Omental fat pad (tissue), 4 donors: ENCODE measurements around the gene BRD9. TPM values are rescaled to one million over a fixed set of nuclear protein-coding genes. Genes with fewer than 3 reads are reported as not detected.

ENCODE experiments used
- ATAC-seq: fragments of 150-250 bp; one replicate; pipeline ENCODE4 v1.9.1; 2016; ENCODE audit warnings: mild to moderate bottlenecking, moderate library complexity; ENCODE audit not compliant: low FRiP score
- DNase-seq: peaks from one replicate; pipeline ENCODE4 v3.0.0-alpha.2; 2019; ENCODE audit warnings: low spot score
- total RNA-seq, 4 donors: library from RNA; depleted of rRNA; stranded (reverse); fragments of >200 nt; gene quantifications; one replicate each; pipeline ENCODE4 v1.1.0, GENCODE V29; 2016
- TF ChIP-seq, protein P1 (sequence below), 3 donors: fragments of 450-650 bp; IDR thresholded peaks; one replicate each; pipeline ENCODE4 v1.5.1; 2016 to 2017; ENCODE audit warnings: antibody characterized with exemption in 3 of 3, mild to moderate bottlenecking in 3 of 3, moderate library complexity in 2 of 3

BRD9 gene
- total RNA-seq, 4 donors from 2014 or later, result 24.0 to 53.2 (median 36.7) TPM

GRCh38 chr5:886036-886435 lies 6.6 kb downstream of the BRD9 start:
- no peak for ATAC-seq
- TF ChIP-seq, protein P1, sequence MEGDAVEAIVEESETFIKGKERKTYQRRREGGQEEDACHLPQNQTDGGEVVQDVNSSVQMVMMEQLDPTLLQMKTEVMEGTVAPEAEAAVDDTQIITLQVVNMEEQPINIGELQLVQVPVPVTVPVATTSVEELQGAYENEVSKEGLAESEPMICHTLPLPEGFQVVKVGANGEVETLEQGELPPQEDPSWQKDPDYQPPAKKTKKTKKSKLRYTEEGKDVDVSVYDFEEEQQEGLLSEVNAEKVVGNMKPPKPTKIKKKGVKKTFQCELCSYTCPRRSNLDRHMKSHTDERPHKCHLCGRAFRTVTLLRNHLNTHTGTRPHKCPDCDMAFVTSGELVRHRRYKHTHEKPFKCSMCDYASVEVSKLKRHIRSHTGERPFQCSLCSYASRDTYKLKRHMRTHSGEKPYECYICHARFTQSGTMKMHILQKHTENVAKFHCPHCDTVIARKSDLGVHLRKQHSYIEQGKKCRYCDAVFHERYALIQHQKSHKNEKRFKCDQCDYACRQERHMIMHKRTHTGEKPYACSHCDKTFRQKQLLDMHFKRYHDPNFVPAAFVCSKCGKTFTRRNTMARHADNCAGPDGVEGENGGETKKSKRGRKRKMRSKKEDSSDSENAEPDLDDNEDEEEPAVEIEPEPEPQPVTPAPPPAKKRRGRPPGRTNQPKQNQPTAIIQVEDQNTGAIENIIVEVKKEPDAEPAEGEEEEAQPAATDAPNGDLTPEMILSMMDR (IDR thresholded peaks at IDR 0.05), result no peak
- no peak for DNase-seq

- no peak for ATAC-seq
- no peak for DNase-seq
- TF ChIP-seq, protein P1 (IDR thresholded peaks at IDR 0.05), result no peak
Observed at GRCh38 chr5:885529-885928, 7.1 kb downstream of the BRD9 start.

- TF ChIP-seq, protein P1 (IDR thresholded peaks at IDR 0.05), result no peak
- no peak for DNase-seq
- no peak for ATAC-seq
Observed at GRCh38 chr5:885127-885442, 7.5 kb downstream of the BRD9 start.

DNA sequence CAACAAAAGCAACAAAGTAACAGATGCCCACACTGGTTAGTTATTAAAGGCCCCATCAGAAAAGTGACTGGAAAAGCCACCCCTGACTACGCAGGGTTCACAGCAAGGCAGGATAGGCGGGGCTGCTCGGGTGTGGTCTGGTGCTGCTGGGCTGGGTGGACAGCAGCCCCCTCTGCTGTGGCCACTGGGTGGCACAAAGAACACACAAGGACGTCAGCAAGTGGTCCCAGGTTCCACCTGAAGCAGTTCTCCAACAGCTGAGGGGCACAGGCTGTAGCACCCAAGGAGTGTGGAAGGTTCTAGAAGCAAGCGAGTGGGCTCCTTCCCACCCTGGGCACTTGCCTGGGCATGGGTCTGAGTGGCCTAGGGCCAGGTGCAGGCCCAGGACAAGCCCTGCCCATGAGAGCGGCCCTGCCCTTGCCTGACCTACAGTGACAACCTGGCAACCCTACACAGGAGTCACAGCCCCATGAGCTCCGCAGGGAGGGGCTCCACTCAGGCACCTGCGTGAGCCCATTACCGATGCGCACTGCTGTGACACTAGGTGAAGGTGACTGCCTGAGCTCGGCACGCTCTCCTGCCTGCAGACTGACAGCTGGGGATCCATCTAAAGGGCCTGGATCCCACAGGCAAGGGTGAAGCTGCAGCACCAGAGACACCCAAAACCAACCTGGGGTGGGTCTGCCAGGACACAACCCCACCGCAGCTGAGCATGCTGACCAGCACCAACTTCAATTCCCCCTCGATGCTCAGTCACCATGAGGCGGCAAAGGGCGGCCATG lies 8.1 kb downstream of the BRD9 start:
- ATAC-seq, result no peak
- TF ChIP-seq, protein P1 (IDR thresholded peaks at IDR 0.05), result no peak
- DNase-seq, result no peak

GRCh38 chr5:883475-884181 lies 9.0 kb downstream of the BRD9 start:
- TF ChIP-seq, protein P1 (IDR thresholded peaks at IDR 0.05), result no peak
- DNase-seq (no peak), ATAC-seq (no peak)

GRCh38 chr5:882253-883183 lies 10.1 kb downstream of the BRD9 start:
- DNase-seq (no peak), ATAC-seq (no peak)
- TF ChIP-seq, protein P1 (IDR thresholded peaks at IDR 0.05), result no peak
